ENCODE data around the gene C19orf33.

GRCh38 chr19:38337360-38337653, 33.3 kb downstream of the C19orf33 start:
- TF ChIP-seq CTCF (IDR thresholded peaks at IDR 0.05): no peak
- no peak for TF ChIP-seq POLR2A (IDR thresholded peaks at IDR 0.05)

Data from esophagus squamous epithelium (tissue), 4 donors.